ENCODE results near the gene PTGES2. TPM values are rescaled to one million over a fixed set of nuclear protein-coding genes. Genes with fewer than 3 reads are reported as not detected.

The PTGES2 gene
- total RNA-seq, 2 experiments from 2014 or later, result 57.2 to 59.9 TPM

GRCh38 chr9:128089299-128089698 is 38.2 kb downstream of the PTGES2 start:
- H3K4me3 Mint-ChIP-seq, result no peak overlapping the region
- POLR2A ChIA-PET, result interaction anchor here (0.6 kb wide), 1 partner anchor 1108 kb away, joined by 4 read pairs; no protein-coding TSS in a partner anchor
- H3K27me3 Mint-ChIP-seq, result no peaks in the 10 kb centered on the region
- CTCF ChIA-PET, result interaction anchor here (0.6 to 2.2 kb wide), 4 partner anchors 11 to 297 kb away, joined by 3 to 6 read pairs (median 4); no protein-coding TSS in a partner anchor
- H3K4me1 Mint-ChIP-seq, result peaks cover 54% of the 10 kb centered on the region
- no peak overlapping the region for H3K27ac Mint-ChIP-seq
- no peak for DNase-seq
- H3K36me3 Mint-ChIP-seq (ENCODE audit: low read depth), result peaks cover 22% of the 10 kb centered on the region
- no peaks in the 10 kb centered on the region for H3K9me3 Mint-ChIP-seq

- DNase-seq, result no peak
- ChIA-PET POLR2A (no interaction called here), CTCF (interaction anchor here (1.7 to 2.2 kb wide), 3 partner anchors 12 to 148 kb away, joined by 4 to 6 read pairs (median 5); no protein-coding TSS in a partner anchor)
- H3K27ac Mint-ChIP-seq, result peak overlapping the region; percentile 14
- H3K4me1 Mint-ChIP-seq, result peaks cover 51% of the 10 kb centered on the region
- H3K36me3 Mint-ChIP-seq (ENCODE audit: low read depth), result peaks cover 20% of the 10 kb centered on the region
- H3K9me3 Mint-ChIP-seq, result no peaks in the 10 kb centered on the region
- H3K27me3 Mint-ChIP-seq, result no peaks in the 10 kb centered on the region
- no peak overlapping the region for H3K4me3 Mint-ChIP-seq
Observed at GRCh38 chr9:128088253-128088945, 39.1 kb downstream of the PTGES2 start.

- ChIA-PET POLR2A (interaction anchor here (0.7 kb wide), 1 partner anchor 20 kb away, joined by 3 read pairs; the partner anchor contains the start of gene NAIF1), CTCF (interaction anchor here (0.6 to 1.7 kb wide), 7 partner anchors 9 to 147 kb away, joined by 3 to 5 read pairs (median 4); partner anchors contain the start of gene NAIF1)
- Mint-ChIP-seq H3K4me3 (no peak overlapping the region), H3K4me1 (peaks cover 41% of the 10 kb centered on the region), H3K36me3 (ENCODE audit: low read depth) (peaks cover 20% of the 10 kb centered on the region), H3K27me3 (no peaks in the 10 kb centered on the region), H3K27ac (no peak overlapping the region), H3K9me3 (no peaks in the 10 kb centered on the region)
- no peak for DNase-seq
Observed at GRCh38 chr9:128087262-128087661, 40.3 kb downstream of the PTGES2 start.

DNA sequence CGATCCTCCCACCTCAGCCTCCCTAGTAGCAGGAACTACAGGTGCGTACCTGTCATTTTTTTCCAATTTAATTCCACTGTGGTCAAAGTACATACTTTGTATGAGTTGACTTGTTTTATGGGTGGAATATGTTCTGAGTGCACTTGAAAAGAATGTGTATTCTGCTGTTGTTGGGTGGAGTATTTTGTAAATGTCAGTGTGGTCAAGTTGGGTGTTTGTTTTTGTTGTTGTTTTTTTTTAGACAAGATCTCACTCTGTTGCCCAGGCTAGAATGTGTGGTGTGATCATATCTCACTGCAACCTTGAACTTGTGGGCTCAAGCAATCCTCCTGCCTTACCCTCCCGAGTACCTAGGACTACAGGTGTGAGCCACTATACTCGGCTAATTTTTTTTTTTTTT is 41.6 kb downstream of the PTGES2 start:
- Mint-ChIP-seq H3K36me3 (ENCODE audit: low read depth) (peaks cover 19% of the 10 kb centered on the region), H3K9me3 (no peaks in the 10 kb centered on the region), H3K27me3 (no peaks in the 10 kb centered on the region), H3K27ac (no peak overlapping the region), H3K4me1 (peaks cover 39% of the 10 kb centered on the region), H3K4me3 (no peak overlapping the region)
- CTCF ChIA-PET, result interaction anchor here (1.3 kb wide), 1 partner anchor 11 kb away, joined by 4 read pairs; no protein-coding TSS in a partner anchor
- no peak for DNase-seq
- POLR2A ChIA-PET, result no interaction called here

GRCh38 chr9:128084746-128085145 is 42.8 kb downstream of the PTGES2 start:
- Mint-ChIP-seq H3K4me3 (no peak overlapping the region), H3K27me3 (no peaks in the 10 kb centered on the region), H3K36me3 (ENCODE audit: low read depth) (peaks cover 18% of the 10 kb centered on the region), H3K4me1 (peaks cover 37% of the 10 kb centered on the region), H3K27ac (no peak overlapping the region), H3K9me3 (no peaks in the 10 kb centered on the region)
- DNase-seq, result no peak
- POLR2A ChIA-PET, result no interaction called here
- CTCF ChIA-PET, result interaction anchor here (0.9 to 1.4 kb wide), 2 partner anchors 17 to 27 kb away, joined by 3 to 6 read pairs; partner anchors contain the start of gene SLC25A25

DNA sequence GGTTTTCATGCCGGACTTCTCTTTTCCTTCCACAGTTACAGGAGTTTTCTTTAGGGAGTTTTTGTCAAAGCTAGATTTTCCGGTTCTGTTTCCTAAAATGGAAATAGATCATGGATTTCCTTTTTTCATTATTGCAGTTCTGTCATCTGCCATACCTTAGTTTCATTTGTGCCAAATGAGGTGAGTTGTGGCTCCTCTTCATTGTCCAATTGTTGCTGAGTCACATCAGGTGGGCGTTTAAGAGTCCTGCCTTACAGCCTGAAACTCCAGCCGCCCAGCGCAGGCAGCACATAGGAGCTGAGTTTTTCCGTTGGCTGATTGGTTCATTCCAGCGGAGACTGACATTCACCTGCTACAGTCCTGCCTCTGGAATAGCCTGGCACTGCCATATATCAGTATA is 45.4 kb downstream of the PTGES2 start:
- H3K4me1 Mint-ChIP-seq, result peaks cover 46% of the 10 kb centered on the region
- H3K27ac Mint-ChIP-seq, result no peak overlapping the region
- H3K4me3 Mint-ChIP-seq, result no peak overlapping the region

DNA sequence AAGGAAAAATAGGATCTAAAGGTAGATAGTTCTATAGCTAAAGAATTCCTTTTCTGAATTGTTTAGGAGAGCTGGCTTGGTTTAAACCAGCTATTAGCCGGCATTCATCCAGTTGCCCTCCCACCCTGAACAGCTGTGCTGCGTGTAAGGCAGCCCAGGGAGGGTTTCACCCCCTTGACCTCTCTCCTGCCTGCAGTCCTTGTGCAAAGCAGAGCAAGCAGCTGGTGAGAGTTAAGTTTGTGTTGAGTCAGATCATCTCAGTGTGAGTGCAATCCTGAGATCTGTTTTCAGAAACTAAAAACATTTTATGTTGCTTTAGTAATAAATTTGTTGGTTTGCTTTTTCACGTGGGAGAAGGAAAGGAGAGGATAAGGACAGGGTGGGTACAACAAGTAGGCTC is 46.5 kb downstream of the PTGES2 start:
- Mint-ChIP-seq H3K4me3 (no peak overlapping the region), H3K27ac (peak overlapping the region; percentile 75)
- POLR2A ChIA-PET, result no interaction called here

More for the DNA sequence above, 45.4 kb downstream of the PTGES2 start:
- DNase-seq, result no peak
- POLR2A ChIA-PET, result no interaction called here
- Mint-ChIP-seq H3K36me3 (ENCODE audit: low read depth) (peaks cover 22% of the 10 kb centered on the region), H3K27me3 (no peaks in the 10 kb centered on the region), H3K9me3 (no peaks in the 10 kb centered on the region)
- CTCF ChIA-PET, result no interaction called here

DNA sequence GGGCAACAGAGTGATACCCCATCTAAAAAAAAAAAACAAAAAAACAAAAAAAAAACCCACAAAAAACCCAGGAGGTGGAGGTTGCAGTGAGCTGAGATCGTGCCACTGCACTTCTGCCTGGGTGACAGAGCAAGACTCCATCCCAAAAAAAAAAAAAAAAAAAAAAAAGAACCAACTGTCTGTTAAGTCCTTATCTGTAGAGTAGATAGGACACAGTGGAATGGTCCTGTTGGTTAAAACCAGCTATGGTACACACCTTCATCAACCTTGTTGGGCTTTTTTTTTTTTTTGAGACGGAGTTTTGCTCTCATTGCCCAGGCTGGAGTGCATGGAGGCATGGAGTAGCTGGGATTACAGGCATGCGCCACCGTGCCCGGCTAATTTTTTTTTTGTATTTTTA is 47.3 kb downstream of the PTGES2 start:
- H3K27me3 Mint-ChIP-seq, result no peaks in the 10 kb centered on the region
- peaks cover 22% of the 10 kb centered on the region for H3K36me3 Mint-ChIP-seq (ENCODE audit: low read depth)
- ChIA-PET POLR2A (no interaction called here), CTCF (interaction anchor here (0.6 to 1.4 kb wide), 2 partner anchors 13 to 775 kb away, joined by 3 to 4 read pairs; no protein-coding TSS in a partner anchor)
- no peak for DNase-seq
- H3K9me3 Mint-ChIP-seq, result no peaks in the 10 kb centered on the region
- H3K27ac Mint-ChIP-seq, result no peak overlapping the region
- peaks cover 49% of the 10 kb centered on the region for H3K4me1 Mint-ChIP-seq
- H3K4me3 Mint-ChIP-seq, result no peak overlapping the region

More for the DNA sequence above, 46.5 kb downstream of the PTGES2 start:
- no peaks in the 10 kb centered on the region for H3K27me3 Mint-ChIP-seq
- no peaks in the 10 kb centered on the region for H3K9me3 Mint-ChIP-seq
- CTCF ChIA-PET, result interaction anchor here (1.4 kb wide), 1 partner anchor 12 kb away, joined by 4 read pairs; no protein-coding TSS in a partner anchor
- H3K36me3 Mint-ChIP-seq (ENCODE audit: low read depth), result peaks cover 26% of the 10 kb centered on the region
- peaks cover 53% of the 10 kb centered on the region for H3K4me1 Mint-ChIP-seq
- DNase-seq, result no peak

DNA sequence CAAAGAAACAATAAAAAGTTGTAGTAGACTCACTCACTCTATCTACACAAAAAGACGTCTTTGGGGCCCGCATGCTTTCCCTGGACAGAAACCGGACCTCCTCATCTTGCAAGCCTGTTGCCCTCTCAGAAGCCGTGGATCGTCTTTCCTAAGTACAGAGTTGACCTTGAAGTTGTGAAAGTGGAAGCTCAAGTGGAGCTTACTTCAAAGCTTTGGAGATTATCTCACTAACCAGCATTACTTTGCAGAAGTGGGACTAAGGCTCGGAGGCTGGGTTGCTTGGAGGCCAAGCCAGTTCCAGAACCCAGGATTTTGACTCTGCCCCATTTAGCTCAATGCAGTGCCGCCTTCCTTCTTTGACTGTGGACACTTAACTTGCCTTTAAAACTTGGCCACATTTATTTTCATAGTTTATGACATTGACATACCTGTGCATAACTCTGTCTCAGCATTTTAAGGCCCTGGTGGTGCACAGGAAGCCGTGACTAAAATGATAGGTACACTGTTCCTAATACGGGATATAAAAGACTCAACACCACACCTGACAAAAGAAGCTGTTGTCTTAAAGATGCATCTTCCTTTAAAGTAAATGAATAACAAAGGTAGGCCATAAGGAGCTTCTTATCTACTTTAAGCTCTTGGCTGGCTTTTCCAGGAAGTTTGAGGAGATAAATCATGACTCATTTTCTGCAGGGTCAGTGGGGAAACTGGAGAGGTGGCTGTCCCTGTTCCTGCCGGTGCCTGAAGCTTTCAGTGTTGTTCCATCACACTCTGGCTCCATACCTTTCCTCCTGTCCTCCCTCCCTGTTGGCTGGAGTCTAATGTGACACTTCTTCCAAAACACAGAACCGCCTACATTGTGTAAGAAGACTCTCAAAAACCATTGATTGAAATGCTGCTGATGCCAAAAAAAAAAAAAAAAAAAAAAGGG is 48.8 kb downstream of the PTGES2 start:
- ChIA-PET CTCF (interaction anchor here (0.6 to 1.3 kb wide), 10 partner anchors 8 to 223 kb away, joined by 3 to 4 read pairs (median 4); partner anchors contain the start of gene NAIF1), POLR2A (interaction anchor here (0.6 kb wide), 1 partner anchor 1003 kb away, joined by 4 read pairs; no protein-coding TSS in a partner anchor)
- DNase-seq, result no peak
- Mint-ChIP-seq H3K36me3 (ENCODE audit: low read depth) (peaks cover 22% of the 10 kb centered on the region), H3K27ac (peak overlapping the region; percentile 22), H3K9me3 (no peaks in the 10 kb centered on the region), H3K4me3 (no peak overlapping the region), H3K4me1 (peaks cover 49% of the 10 kb centered on the region), H3K27me3 (no peaks in the 10 kb centered on the region)

DNA sequence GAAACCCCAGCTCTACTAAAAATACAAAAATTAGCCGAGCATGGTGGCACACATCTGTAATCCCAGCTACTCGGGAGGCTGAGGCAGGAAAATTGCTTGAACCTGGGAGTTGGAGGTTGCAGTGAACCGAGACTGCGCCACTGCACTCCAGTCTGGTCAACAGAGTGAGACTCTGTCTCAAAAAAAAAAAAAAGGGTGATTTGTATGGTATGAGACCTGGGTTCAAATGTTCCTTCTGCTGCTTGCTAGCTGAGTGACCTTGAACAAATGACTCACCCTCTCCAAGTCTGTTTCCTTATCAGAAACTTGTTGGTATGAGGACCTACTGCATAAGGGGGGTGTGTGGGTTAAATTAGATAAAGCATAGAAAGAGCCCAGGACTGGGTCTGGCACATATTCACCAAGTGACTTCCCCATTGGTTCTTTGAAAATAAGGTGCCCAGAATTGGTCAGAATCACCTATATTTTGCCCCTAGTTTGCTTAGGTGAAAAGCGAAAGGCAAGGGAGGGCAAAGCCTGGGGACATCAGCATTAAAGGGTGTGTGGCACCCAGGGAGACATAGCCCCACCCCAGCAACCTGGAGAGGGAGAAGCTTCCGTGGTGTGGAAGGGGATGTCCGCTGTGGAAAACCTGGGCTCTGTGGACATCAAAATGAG is 49.6 kb downstream of the PTGES2 start:
- POLR2A ChIA-PET, result interaction anchor here (0.6 kb wide), 1 partner anchor 1004 kb away, joined by 4 read pairs; no protein-coding TSS in a partner anchor
- H3K4me3 Mint-ChIP-seq, result no peak overlapping the region
- peaks cover 25% of the 10 kb centered on the region for H3K36me3 Mint-ChIP-seq (ENCODE audit: low read depth)
- peak overlapping the region; percentile 22 for H3K27ac Mint-ChIP-seq
- H3K9me3 Mint-ChIP-seq, result no peaks in the 10 kb centered on the region
- CTCF ChIA-PET, result interaction anchor here (0.6 to 1.3 kb wide), 4 partner anchors 9 to 222 kb away, joined by 3 to 4 read pairs (median 4); no protein-coding TSS in a partner anchor
- DNase-seq, result no peak
- no peaks in the 10 kb centered on the region for H3K27me3 Mint-ChIP-seq
- peaks cover 55% of the 10 kb centered on the region for H3K4me1 Mint-ChIP-seq

GRCh38 chr9:128073253-128073886 is 54.2 kb downstream of the PTGES2 start:
- DNase-seq, result no peak
- peak overlapping the region; percentile 76 for H3K27ac Mint-ChIP-seq
- H3K4me1 Mint-ChIP-seq, result peaks cover 62% of the 10 kb centered on the region
- POLR2A ChIA-PET, result interaction anchor here (0.6 kb wide), 1 partner anchor 220 kb away, joined by 3 read pairs; no protein-coding TSS in a partner anchor
- no peaks in the 10 kb centered on the region for H3K9me3 Mint-ChIP-seq
- no peaks in the 10 kb centered on the region for H3K27me3 Mint-ChIP-seq
- CTCF ChIA-PET, result interaction anchor here (1.0 to 2.7 kb wide), 5 partner anchors 16 to 338 kb away, joined by 3 to 13 read pairs (median 4); partner anchors contain the start of gene TOR2A
- H3K36me3 Mint-ChIP-seq (ENCODE audit: low read depth), result peaks cover 36% of the 10 kb centered on the region
- peak overlapping the region; percentile 13 for H3K4me3 Mint-ChIP-seq

All from activated CD4-positive, alpha-beta T cell treated with anti-CD3 and anti-CD28 coated beads, Interleukin-2, amount 10 ng/mL, durations not matched to agents 7 days and 5 days (primary cell).